Erythroblast (primary cell): ENCODE results near the gene TRAPPC12.

Source experiments
- GATA1 ChIP-seq: IDR thresholded peaks from 2 replicates; pipeline ENCODE4 v1.6.1; 2011; ENCODE audit warnings: low read depth, mild to moderate bottlenecking, control low read depth, low read length, moderate library complexity
- POLR2A ChIP-seq: IDR thresholded peaks from 2 replicates; pipeline ENCODE4 v1.6.1; 2011; ENCODE audit warnings: mild to moderate bottlenecking, low read length

- TF ChIP-seq POLR2A (no peak), GATA1 (no peak)
These were observed 101.0 kb downstream of the TRAPPC12 start for GRCh38 chr2:3480352-3481010.
